GM19099 (cell line): Measurements from ENCODE around the gene IPO4.

ENCODE experiments used
- POLR2A ChIP-seq: IDR thresholded peaks from 3 replicates; pipeline ENCODE4 v1.6.1; 2011; ENCODE audit warnings: low read depth; ENCODE audit not compliant: insufficient read length; ENCODE audit errors: extremely low read depth

The IPO4 gene

GRCh38 chr14:24219521-24219920 lies 30.9 kb upstream of the IPO4 start:
- no peak for TF ChIP-seq POLR2A

- no peak for TF ChIP-seq POLR2A
Measured at GRCh38 chr14:24219080-24219479, 30.5 kb upstream of the IPO4 start.

GRCh38 chr14:24216345-24216699 lies 27.7 kb upstream of the IPO4 start:
- TF ChIP-seq POLR2A, result no peak

GRCh38 chr14:24215495-24216344 lies 27.1 kb upstream of the IPO4 start, which contains the start of gene MDP1:
TSS of gene MDP1 (minus strand) at chr14:24216066. CDS start at chr14:24215955, 111 bp downstream.
- peak; percentile 80 for TF ChIP-seq POLR2A

- TF ChIP-seq POLR2A, result no peak
Measured at GRCh38 chr14:24213866-24214662, 25.4 kb upstream of the IPO4 start.

GRCh38 chr14:24212924-24213865 lies 24.6 kb upstream of the IPO4 start, which contains the start of gene CHMP4A:
TSS of gene CHMP4A (minus strand) at chr14:24213488. CDS start at chr14:24213439, 49 bp downstream.
- TF ChIP-seq POLR2A, result peak; percentile 93

GRCh38 chr14:24211311-24211710 lies 22.7 kb upstream of the IPO4 start:
- TF ChIP-seq POLR2A, result no peak

- no peak for TF ChIP-seq POLR2A
Measured at GRCh38 chr14:24207625-24208024, 19.0 kb upstream of the IPO4 start.

GRCh38 chr14:24207104-24207551 lies 18.5 kb upstream of the IPO4 start:
- TF ChIP-seq POLR2A, result no peak

- no peak for TF ChIP-seq POLR2A
Measured at GRCh38 chr14:24206260-24207103, 17.9 kb upstream of the IPO4 start.

GRCh38 chr14:24204163-24205146 lies 15.8 kb upstream of the IPO4 start:
- no peak for TF ChIP-seq POLR2A

- TF ChIP-seq POLR2A, result no peak
Measured at GRCh38 chr14:24198814-24199524, 10.4 kb upstream of the IPO4 start.
